Endothelial cell of umbilical vein (primary cell): ENCODE data around the gene AMFR. TPM values are rescaled to one million over a fixed set of nuclear protein-coding genes. Genes with fewer than 3 reads are reported as not detected.

Experiments used
- BruUV-seq: library from RNA; stranded (reverse); fragments of 400-500 nt; replicated peaks from 2 replicates; lab custom pipeline; 2021; lab: Mats Ljungman, UMichigan
- CTCF ChIA-PET: fragments of 300-600, 350-600 bp; sonication (Branson Sonifier 250); formaldehyde crosslinking; loops from one replicate; lab custom pipeline; 2021; ENCODE audit warnings: antibody characterized with exemption, inconsistent platforms; lab: Charles Lee
- POLR2A ChIA-PET: fragments of 300-600, 350-600 bp; sonication (Branson Sonifier 250); formaldehyde crosslinking; loops from one replicate; lab custom pipeline; 2021; ENCODE audit warnings: antibody characterized with exemption, inconsistent platforms; lab: Charles Lee
- DNase-seq: peaks from one replicate; pipeline ENCODE4 v3.0.0-alpha.2; 2011; ENCODE audit warnings: low read depth, low spot score
- FAIRE-seq: peaks from 2 replicates; lab custom pipeline; 2011; peaks lifted over from hg19 to GRCh38; lab: Jason Lieb, UNC
- H2AFZ ChIP-seq: 2 replicates; pipeline ENCODE4 v1.6.0; 2012; ENCODE audit warnings: low read depth, low read length, control low read depth, inconsistent platforms
- H3K27ac ChIP-seq: 2 replicates; pipeline ENCODE4 v1.5.1; 2011; ENCODE audit warnings: low read depth, mild to moderate bottlenecking, control low read depth, low read length, moderate library complexity; ENCODE audit not compliant: insufficient read depth
- H3K27me3 ChIP-seq, 2 experiments: 2 replicates each; pipeline versions ENCODE4 v1.6.0 to v1.6.1; 2011; ENCODE audit warnings: low read length in 2 of 2, mixed read lengths in 1 of 2; ENCODE audit not compliant: control insufficient read depth in 2 of 2, insufficient read depth in 2 of 2
- H3K36me3 ChIP-seq, 2 experiments: 2 replicates in 1 of 2; 3 replicates in 1 of 2; pipeline ENCODE4 v1.5.1; 2011; ENCODE audit warnings: low read length in 2 of 2, mild to moderate bottlenecking in 1 of 2, moderate library complexity in 1 of 2; ENCODE audit not compliant: control insufficient read depth in 2 of 2, insufficient read depth in 2 of 2; ENCODE audit errors: extremely low read depth in 1 of 2
- H3K4me1 ChIP-seq: 3 replicates; pipeline ENCODE4 v1.5.1; 2011; ENCODE audit warnings: mild to moderate bottlenecking, low read length; ENCODE audit not compliant: control insufficient read depth, insufficient read depth; ENCODE audit errors: extremely low read depth
- H3K4me2 ChIP-seq: 2 replicates; pipeline ENCODE4 v1.6.1; 2011; ENCODE audit warnings: low read length, control low read depth, mixed read lengths; ENCODE audit not compliant: insufficient read depth
- H3K4me3 ChIP-seq, 3 experiments: fragments of 200-600 bp in 1 of 3; sonication (generic), shearing (Covaris generic) in 1 of 3; replicated peaks in 1 of 3; 2 replicates each; pipeline ENCODE4 v1.5.1; 2011 to 2016; ENCODE audit warnings: control low read depth in 3 of 3, low read length in 3 of 3, mild to moderate bottlenecking in 2 of 3, inconsistent platforms in 1 of 3, low read depth in 1 of 3, moderate library complexity in 1 of 3; ENCODE audit not compliant: insufficient read depth in 1 of 3
- H3K79me2 ChIP-seq: 2 replicates; pipeline ENCODE4 v1.6.0; 2012; ENCODE audit warnings: low read length, inconsistent platforms; ENCODE audit not compliant: control insufficient read depth, insufficient read depth
- H3K9ac ChIP-seq: replicated peaks from 2 replicates; pipeline ENCODE3; 2011; ENCODE audit warnings: low read length, control low read depth; ENCODE audit not compliant: insufficient read depth; ENCODE audit errors: extremely low read depth
- H3K9me1 ChIP-seq: replicated peaks from 3 replicates; pipeline ENCODE4 v1.6.0; 2011; ENCODE audit warnings: mild to moderate bottlenecking, low read length; ENCODE audit not compliant: control insufficient read depth, insufficient read depth; ENCODE audit errors: extremely low read depth
- H3K9me3 ChIP-seq: replicated peaks from 2 replicates; pipeline ENCODE4 v1.5.1; 2012; ENCODE audit warnings: low read length, inconsistent platforms; ENCODE audit not compliant: control insufficient read depth, insufficient read depth
- H4K20me1 ChIP-seq: replicated peaks from 2 replicates; pipeline ENCODE3; 2011; ENCODE audit warnings: mild to moderate bottlenecking, low read length; ENCODE audit not compliant: control insufficient read depth, insufficient read depth; ENCODE audit errors: extremely low read depth
- CTCF ChIP-seq, 2 donors: IDR thresholded peaks; 1 replicate in 1 of 2; 2 replicates in 1 of 2; pipeline ENCODE4 v1.5.1; 2011; ENCODE audit warnings: low read length in 2 of 2, mild to moderate bottlenecking in 2 of 2, moderate library complexity in 2 of 2, control low read depth in 1 of 2, inconsistent platforms in 1 of 2, low read depth in 1 of 2; ENCODE audit not compliant: insufficient read depth in 1 of 2; ENCODE audit errors: extremely low read depth in 1 of 2
- EZH2 ChIP-seq: IDR thresholded peaks from 2 replicates; pipeline ENCODE4 v1.6.1; 2012; ENCODE audit warnings: borderline replicate concordance, low read depth, mild to moderate bottlenecking, moderate library complexity, low read length, inconsistent platforms; ENCODE audit not compliant: severe bottlenecking
- FOS ChIP-seq: IDR thresholded peaks from 2 replicates; pipeline ENCODE4 v1.6.1; 2011; ENCODE audit warnings: mild to moderate bottlenecking, low read length, moderate library complexity, borderline replicate concordance; ENCODE audit not compliant: insufficient read depth
- GATA2 ChIP-seq: IDR thresholded peaks from 2 replicates; pipeline ENCODE4 v1.7.0; 2011; ENCODE audit warnings: low read depth, mild to moderate bottlenecking, moderate library complexity, mixed read lengths, low read length; ENCODE audit not compliant: insufficient read length, insufficient read depth
- JUN ChIP-seq: IDR thresholded peaks from 2 replicates; pipeline ENCODE4 v1.6.1; 2011; ENCODE audit warnings: borderline replicate concordance, low read depth; ENCODE audit not compliant: insufficient read length, insufficient read depth
- MAX ChIP-seq: IDR thresholded peaks from 2 replicates; pipeline ENCODE4 v1.6.1; 2011; ENCODE audit not compliant: insufficient read depth, insufficient read length
- MYC ChIP-seq: IDR thresholded peaks from one replicate; pipeline ENCODE4 v1.6.1; 2011; ENCODE audit warnings: mild to moderate bottlenecking, low read depth, low read length
- POLR2A ChIP-seq: IDR thresholded peaks from 2 replicates; pipeline ENCODE4 v1.6.1; 2012; ENCODE audit warnings: low read depth, mild to moderate bottlenecking, control low read depth, low read length
- POLR2AphosphoS5 ChIP-seq: IDR thresholded peaks from 2 replicates; pipeline ENCODE4 v1.6.1; 2012; ENCODE audit warnings: low read depth, mild to moderate bottlenecking, control low read depth, low read length, moderate library complexity; ENCODE audit not compliant: insufficient read depth
- dilution Hi-C: fragments of 300-500 bp; cut with MboI; formaldehyde crosslinking; loops from one replicate; pipeline ENCODE4 v1.15.0; 2019; ENCODE audit warnings: low sequenced_read_pairs; ENCODE audit not compliant: extremely low pct_ligation_motif_present
- intact Hi-C: fragments of 100-400 bp; cut with micrococcal nuclease; formaldehyde crosslinking; loops from one replicate; pipeline ENCODE4 v1.10.0; 2022
- polyA plus RNA-seq, 4 experiments: library from polyadenylated mRNA; depleted of rRNA in 3 of 4; stranded (reverse) in 3 of 4; unstranded in 1 of 4; fragments of >200 nt; gene quantifications; 2 replicates each; pipeline versions ENCODE4 v1.2.1 to v1.2.3, GENCODE V29; 2011 to 2012; ENCODE audit warnings: missing spikeins in 1 of 4
- total RNA-seq: library from RNA; stranded (reverse); gene quantifications from 2 replicates; pipeline ENCODE4 v1.2.3, GENCODE V29; 2021

Gene AMFR
- total and polyA plus RNA-seq, 2 donors (not counting 3 experiments of a cell fraction or from before 2014, with no cell fraction given): 66.5 to 71.7 TPM

- Histone ChIP-seq H3K9ac (no peak overlapping the region), H3K27ac (no peak overlapping the region), H3K27me3 (no peaks in the 10 kb centered on the region), H4K20me1 (no peaks in the 10 kb centered on the region), H3K79me2 (no peaks in the 10 kb centered on the region), H3K4me3 (no peak overlapping the region), H3K9me1 (no peaks in the 10 kb centered on the region), H3K9me3 (no peaks in the 10 kb centered on the region), H2AFZ (no peak overlapping the region), H3K4me2 (no peak overlapping the region), H3K4me1 (no peaks in the 10 kb centered on the region), H3K36me3 (no peaks in the 10 kb centered on the region)
- no peak for TF ChIP-seq MYC
- no peak for TF ChIP-seq CTCF (IDR thresholded peaks at IDR 0.05; ENCODE audit: extremely low read depth in 1 of 2, insufficient read depth in 1 of 2, low read depth in 1 of 2, low read length in 2 of 2)
- TF ChIP-seq JUN: no peak
- no peak for TF ChIP-seq EZH2
- no peak for TF ChIP-seq POLR2AphosphoS5
- no peak for TF ChIP-seq FOS
- TF ChIP-seq MAX: no peak
- no peak for TF ChIP-seq POLR2A
- TF ChIP-seq GATA2: no peak
- DNase-seq (no peak), FAIRE-seq (no peak)
- intact Hi-C loops (no loop called here), dilution Hi-C loops (no loop called here)
- POLR2A ChIA-PET: no interaction called here
- BruUV-seq: no TSS peak
- CTCF ChIA-PET: interaction anchor here (2.4 kb wide), 1 partner anchor 16 kb away, joined by 16 read pairs; no protein-coding TSS in a partner anchor
These were observed 84.9 kb downstream of the AMFR start for GRCh38 chr16:56340416-56340815.
